Activated CD4-positive, alpha-beta memory T cell treated with anti-CD3 and anti-CD28 coated beads, Interleukin-2, amount 10 ng/mL, durations not matched to agents 7 days and 5 days (primary cell): ENCODE measurements around the gene TNP1. TPM values are rescaled to one million over a fixed set of nuclear protein-coding genes. Genes with fewer than 3 reads are reported as not detected.

ENCODE experiments used
- CTCF ChIA-PET: fragments of 350-600 bp; sonication (Branson Sonifier 250); formaldehyde crosslinking; loops from one replicate; lab custom pipeline; 2021; ENCODE audit warnings: antibody characterized with exemption, inconsistent platforms; lab: Charles Lee
- POLR2A ChIA-PET: fragments of 350-600 bp; sonication (Branson Sonifier 250); formaldehyde crosslinking; loops from one replicate; lab custom pipeline; 2021; ENCODE audit warnings: antibody characterized with exemption; lab: Charles Lee
- DNase-seq: peaks from one replicate; pipeline ENCODE4 v3.0.0-alpha.2; 2020
- H3K27ac Mint-ChIP-seq: one replicate; pipeline ENCODE4 v1.8.0; 2021; ENCODE audit warnings: mild to moderate bottlenecking, mixed read lengths
- H3K27me3 Mint-ChIP-seq: one replicate; pipeline ENCODE4 v1.8.0; 2021; ENCODE audit warnings: mixed read lengths
- H3K36me3 Mint-ChIP-seq: one replicate; pipeline ENCODE4 v1.8.0; 2021; ENCODE audit warnings: low read depth, mixed read lengths
- H3K4me1 Mint-ChIP-seq: one replicate; pipeline ENCODE4 v1.8.0; 2021; ENCODE audit warnings: mixed read lengths
- H3K4me3 Mint-ChIP-seq: one replicate; pipeline ENCODE4 v1.8.0; 2021; ENCODE audit warnings: mild to moderate bottlenecking, mixed read lengths
- H3K9me3 Mint-ChIP-seq: one replicate; pipeline ENCODE4 v1.8.0; 2021; ENCODE audit warnings: mixed read lengths
- total RNA-seq, 2 experiments: library from RNA; stranded (reverse); gene quantifications; one replicate each; pipeline ENCODE4 v1.2.3, GENCODE V29; 2021

TNP1 gene
- total RNA-seq, 2 experiments from 2014 or later: not detected

DNA sequence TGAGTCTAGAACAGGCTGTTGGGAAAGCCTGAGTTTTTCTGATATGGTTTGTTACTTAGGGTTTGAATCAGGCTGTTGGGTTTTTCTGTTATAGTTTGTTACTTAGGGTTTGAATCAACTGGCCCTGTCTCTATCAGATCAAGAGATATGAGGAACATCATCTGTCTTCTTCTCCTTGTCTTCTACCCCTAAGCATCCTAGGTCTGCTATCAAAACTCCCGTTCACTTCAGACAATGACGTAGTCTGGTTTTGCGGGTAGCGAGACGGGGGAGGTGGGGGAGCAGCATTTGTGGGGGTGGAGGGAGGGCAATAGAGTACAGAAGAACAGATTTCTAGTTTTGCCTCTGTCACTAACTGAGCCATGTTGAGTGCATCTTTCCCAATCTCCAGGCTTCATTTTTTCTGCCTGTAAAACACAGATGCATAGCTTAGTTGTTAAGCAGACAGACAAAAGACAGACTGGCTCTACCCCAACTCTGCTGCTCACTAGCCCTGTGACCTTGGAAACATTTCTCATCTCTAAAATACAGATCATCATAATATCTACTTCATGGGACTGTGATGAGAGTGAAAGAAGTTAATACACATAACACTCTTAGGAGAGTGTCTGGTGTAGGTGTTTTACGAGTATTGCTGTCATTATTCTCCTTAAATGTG is 9.1 kb downstream of the TNP1 start:
- ChIA-PET CTCF (no interaction called here), POLR2A (no interaction called here)
- no peak for DNase-seq
- Mint-ChIP-seq H3K36me3 (no peaks in the 10 kb centered on the region), H3K4me3 (no peak overlapping the region), H3K9me3 (no peaks in the 10 kb centered on the region), H3K4me1 (no peaks in the 10 kb centered on the region), H3K27me3 (peaks cover 8% of the 10 kb centered on the region), H3K27ac (no peak overlapping the region)

DNA sequence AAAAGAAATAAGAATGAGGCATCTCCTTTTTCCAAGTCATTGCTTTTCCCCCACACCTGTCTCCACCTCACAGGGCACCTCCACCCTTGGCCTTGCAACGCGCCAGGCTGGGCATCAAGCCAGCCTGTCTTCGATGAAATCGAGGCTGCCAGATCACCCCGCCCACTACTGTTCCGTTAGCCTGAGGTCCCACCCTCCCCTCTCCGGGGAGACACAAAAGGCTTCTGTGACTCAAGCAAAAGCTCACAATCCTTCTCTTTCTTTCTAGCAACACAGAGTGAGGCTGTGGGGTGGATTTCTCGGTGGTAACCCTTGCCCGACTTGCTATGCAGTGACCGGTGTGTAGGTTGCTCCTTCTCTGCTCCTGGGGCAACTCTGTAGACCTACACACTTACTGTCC is 9.9 kb downstream of the TNP1 start:
- no peak for DNase-seq
- peaks cover 8% of the 10 kb centered on the region for H3K27me3 Mint-ChIP-seq
- H3K4me3 Mint-ChIP-seq: no peak overlapping the region
- no peaks in the 10 kb centered on the region for H3K4me1 Mint-ChIP-seq
- H3K27ac Mint-ChIP-seq: no peak overlapping the region
- H3K9me3 Mint-ChIP-seq: no peaks in the 10 kb centered on the region
- ChIA-PET CTCF (no interaction called here), POLR2A (no interaction called here)
- H3K36me3 Mint-ChIP-seq: no peaks in the 10 kb centered on the region

- H3K36me3 Mint-ChIP-seq: no peaks in the 10 kb centered on the region
- POLR2A ChIA-PET: no interaction called here
- H3K9me3 Mint-ChIP-seq: no peaks in the 10 kb centered on the region
- no peaks in the 10 kb centered on the region for H3K4me1 Mint-ChIP-seq
- CTCF ChIA-PET: no interaction called here
- H3K27me3 Mint-ChIP-seq: peaks cover 8% of the 10 kb centered on the region
- H3K4me3 Mint-ChIP-seq: no peak overlapping the region
- no peak overlapping the region for H3K27ac Mint-ChIP-seq
- DNase-seq: no peak
These were observed 14.4 kb downstream of the TNP1 start for GRCh38 chr2:216845426-216845825.

DNA sequence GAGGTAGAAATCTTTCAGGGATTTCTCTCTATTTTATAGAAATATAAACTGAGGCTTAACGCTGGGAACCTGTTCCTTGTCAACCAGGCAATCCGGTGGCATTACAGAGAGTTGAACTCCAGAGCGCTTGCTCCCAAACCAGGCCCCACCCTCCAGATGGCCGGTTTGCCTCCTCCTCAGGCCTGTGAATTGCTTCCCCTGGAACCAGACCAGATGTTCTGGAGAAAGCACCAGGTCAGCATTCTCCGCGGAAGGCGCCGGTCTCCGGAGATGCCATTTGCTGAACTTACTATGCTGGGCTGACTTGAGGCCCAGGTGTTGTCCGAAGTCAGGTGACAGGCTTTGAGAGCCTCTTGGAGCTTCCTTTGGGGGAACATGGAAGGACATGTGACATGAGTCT is 17.2 kb downstream of the TNP1 start:
- Mint-ChIP-seq H3K27me3 (peaks cover 5% of the 10 kb centered on the region), H3K36me3 (no peaks in the 10 kb centered on the region), H3K4me1 (no peaks in the 10 kb centered on the region)

GRCh38 chr2:216839688-216840087 is 20.2 kb downstream of the TNP1 start:
- Mint-ChIP-seq H3K27ac (no peak overlapping the region), H3K36me3 (no peaks in the 10 kb centered on the region), H3K4me3 (no peak overlapping the region), H3K9me3 (no peaks in the 10 kb centered on the region), H3K4me1 (no peaks in the 10 kb centered on the region), H3K27me3 (peaks cover 4% of the 10 kb centered on the region)
- CTCF ChIA-PET: no interaction called here
- POLR2A ChIA-PET: no interaction called here
- DNase-seq: no peak

More for the DNA sequence above, 17.2 kb downstream of the TNP1 start:
- no peak for DNase-seq
- POLR2A ChIA-PET: no interaction called here
- Mint-ChIP-seq H3K27ac (no peak overlapping the region), H3K9me3 (no peaks in the 10 kb centered on the region), H3K4me3 (no peak overlapping the region)
- CTCF ChIA-PET: no interaction called here

- CTCF ChIA-PET: no interaction called here
- DNase-seq: no peak
- Mint-ChIP-seq H3K27ac (no peak overlapping the region), H3K27me3 (peaks cover 7% of the 10 kb centered on the region), H3K9me3 (no peaks in the 10 kb centered on the region), H3K4me1 (no peaks in the 10 kb centered on the region), H3K4me3 (no peak overlapping the region), H3K36me3 (no peaks in the 10 kb centered on the region)
- POLR2A ChIA-PET: no interaction called here
These were observed 21.7 kb downstream of the TNP1 start for GRCh38 chr2:216838151-216838550.

GRCh38 chr2:216837740-216838139 is 22.1 kb downstream of the TNP1 start:
- ChIA-PET CTCF (no interaction called here), POLR2A (no interaction called here)
- H3K27ac Mint-ChIP-seq: no peak overlapping the region
- no peak for DNase-seq
- H3K36me3 Mint-ChIP-seq: no peaks in the 10 kb centered on the region
- no peak overlapping the region for H3K4me3 Mint-ChIP-seq
- no peaks in the 10 kb centered on the region for H3K9me3 Mint-ChIP-seq
- H3K4me1 Mint-ChIP-seq: no peaks in the 10 kb centered on the region
- peaks cover 7% of the 10 kb centered on the region for H3K27me3 Mint-ChIP-seq

GRCh38 chr2:216833061-216833460 is 26.8 kb downstream of the TNP1 start:
- Mint-ChIP-seq H3K36me3 (no peaks in the 10 kb centered on the region), H3K9me3 (no peaks in the 10 kb centered on the region), H3K4me3 (no peak overlapping the region), H3K27ac (no peak overlapping the region), H3K27me3 (peaks cover 11% of the 10 kb centered on the region), H3K4me1 (no peaks in the 10 kb centered on the region)
- POLR2A ChIA-PET: no interaction called here
- DNase-seq: no peak
- CTCF ChIA-PET: no interaction called here

DNA sequence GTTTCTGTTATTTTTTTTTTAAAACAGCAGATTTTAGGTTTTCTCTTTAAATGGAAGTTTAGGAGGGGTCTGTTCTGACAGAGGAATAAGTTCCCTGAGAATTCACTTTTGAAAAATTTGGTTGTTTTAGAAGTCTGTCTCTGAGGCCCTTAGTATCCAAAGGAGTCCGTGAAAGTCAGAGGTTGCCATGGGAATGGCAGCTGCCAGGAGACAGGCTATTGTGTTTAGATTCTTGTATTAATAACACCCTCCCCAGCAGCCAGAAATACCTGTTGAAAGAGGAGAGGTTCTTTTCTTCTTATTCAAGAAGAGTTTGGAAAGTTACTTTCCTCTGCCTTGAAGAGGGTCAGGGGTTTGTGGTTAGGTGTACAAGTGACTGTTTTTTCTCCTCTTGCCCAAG is 29.5 kb downstream of the TNP1 start:
- ChIA-PET POLR2A (no interaction called here), CTCF (no interaction called here)
- Mint-ChIP-seq H3K27me3 (peaks cover 8% of the 10 kb centered on the region), H3K4me1 (no peaks in the 10 kb centered on the region), H3K36me3 (no peaks in the 10 kb centered on the region), H3K4me3 (no peak overlapping the region), H3K27ac (no peak overlapping the region), H3K9me3 (no peaks in the 10 kb centered on the region)
- no peak for DNase-seq

DNA sequence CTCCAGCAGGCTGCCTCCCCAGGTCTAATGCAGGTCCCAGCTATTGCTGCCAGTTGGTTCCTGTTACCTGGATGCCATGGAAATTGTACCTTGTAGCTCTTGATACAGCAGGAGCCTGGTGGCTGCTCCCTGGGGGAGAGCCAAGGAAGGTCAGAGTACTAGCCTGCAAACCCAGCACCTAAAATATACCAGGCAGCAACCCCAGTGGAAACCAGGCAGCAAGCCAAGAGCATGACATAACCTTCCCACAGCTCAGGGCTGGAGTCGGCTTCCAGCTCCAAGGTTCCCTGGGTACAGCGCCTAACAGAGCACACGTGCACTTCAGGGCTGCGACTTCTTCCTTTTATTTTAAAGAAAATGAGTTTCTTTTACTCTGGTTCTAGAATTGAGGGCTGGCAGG is 30.3 kb downstream of the TNP1 start:
- Mint-ChIP-seq H3K4me1 (no peaks in the 10 kb centered on the region), H3K9me3 (no peaks in the 10 kb centered on the region)
- POLR2A ChIA-PET: no interaction called here

GRCh38 chr2:216827073-216827720 is 32.7 kb downstream of the TNP1 start:
- no peaks in the 10 kb centered on the region for H3K9me3 Mint-ChIP-seq
- no peak overlapping the region for H3K4me3 Mint-ChIP-seq
- POLR2A ChIA-PET: no interaction called here
- no peak for DNase-seq
- no peak overlapping the region for H3K27ac Mint-ChIP-seq
- CTCF ChIA-PET: no interaction called here
- no peaks in the 10 kb centered on the region for H3K36me3 Mint-ChIP-seq
- H3K27me3 Mint-ChIP-seq: peaks cover 5% of the 10 kb centered on the region
- no peaks in the 10 kb centered on the region for H3K4me1 Mint-ChIP-seq

More for the DNA sequence above, 30.3 kb downstream of the TNP1 start:
- Mint-ChIP-seq H3K27ac (no peak overlapping the region), H3K27me3 (peaks cover 6% of the 10 kb centered on the region), H3K4me3 (no peak overlapping the region), H3K36me3 (no peaks in the 10 kb centered on the region)
- no peak for DNase-seq
- CTCF ChIA-PET: interaction anchor here (0.5 kb wide), 1 partner anchor 8 kb away, joined by 3 read pairs; no protein-coding TSS in a partner anchor

- DNase-seq: no peak
- Mint-ChIP-seq H3K4me3 (no peak overlapping the region), H3K4me1 (no peaks in the 10 kb centered on the region), H3K27me3 (no peaks in the 10 kb centered on the region), H3K9me3 (no peaks in the 10 kb centered on the region), H3K36me3 (no peaks in the 10 kb centered on the region), H3K27ac (no peak overlapping the region)
- ChIA-PET CTCF (no interaction called here), POLR2A (no interaction called here)
These were observed 37.4 kb downstream of the TNP1 start for GRCh38 chr2:216822470-216822869.

DNA sequence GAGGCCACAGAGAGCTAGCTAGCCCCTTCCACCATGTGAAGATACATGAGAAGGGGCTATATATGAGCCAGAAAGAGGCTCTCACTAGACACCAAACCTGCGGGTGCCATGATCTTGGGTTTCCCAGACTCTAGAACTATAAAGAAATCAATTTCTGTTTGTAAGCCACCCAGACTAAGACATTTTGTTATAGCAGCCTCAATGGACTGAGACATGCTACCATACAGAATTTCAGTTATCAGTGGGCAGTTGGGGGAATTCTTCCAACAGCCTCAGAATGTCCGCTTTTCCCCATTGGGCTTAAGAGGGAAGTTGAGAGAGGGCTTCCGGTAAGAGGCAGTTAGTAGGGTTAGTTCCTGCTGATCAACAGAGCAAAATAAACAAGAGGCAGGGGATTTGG is 39.2 kb downstream of the TNP1 start:
- POLR2A ChIA-PET: no interaction called here
- Mint-ChIP-seq H3K9me3 (no peaks in the 10 kb centered on the region), H3K27ac (no peak overlapping the region)

DNA sequence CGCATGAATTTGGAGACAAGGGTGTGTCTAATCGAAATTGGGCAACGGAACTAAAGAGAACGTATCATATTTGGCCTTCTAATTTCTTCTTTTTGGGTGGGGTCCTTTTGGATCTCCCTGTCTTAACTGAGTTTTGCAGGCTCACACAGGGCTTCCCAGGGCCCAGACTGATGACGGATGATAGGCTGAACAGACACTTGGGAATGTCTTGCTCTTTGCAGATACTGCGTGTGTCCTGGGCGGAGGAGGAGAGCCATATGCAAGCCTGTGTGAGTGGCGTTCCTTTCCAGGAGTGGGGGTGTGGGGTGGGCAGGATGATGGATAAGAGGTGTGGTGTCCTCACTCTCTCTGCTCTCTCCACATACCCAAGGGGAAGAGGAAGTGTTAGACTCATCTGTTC is 40.1 kb downstream of the TNP1 start:
- Mint-ChIP-seq H3K27me3 (peaks cover 5% of the 10 kb centered on the region), H3K4me1 (no peaks in the 10 kb centered on the region), H3K4me3 (no peak overlapping the region), H3K9me3 (no peaks in the 10 kb centered on the region), H3K27ac (no peak overlapping the region), H3K36me3 (no peaks in the 10 kb centered on the region)
- ChIA-PET CTCF (no interaction called here), POLR2A (no interaction called here)
- no peak for DNase-seq

More for the DNA sequence above, 39.2 kb downstream of the TNP1 start:
- no peak for DNase-seq
- Mint-ChIP-seq H3K36me3 (no peaks in the 10 kb centered on the region), H3K27me3 (peaks cover 2% of the 10 kb centered on the region), H3K4me1 (no peaks in the 10 kb centered on the region), H3K4me3 (no peak overlapping the region)
- CTCF ChIA-PET: no interaction called here
